K562 (cell line): Measurements from ENCODE around the gene SH3BP5. TPM values are rescaled to one million over a fixed set of nuclear protein-coding genes. Genes with fewer than 3 reads are reported as not detected.
A peak's percentile ranks its signal among the peaks of the same experiment; 100 is the strongest.

ENCODE experiments used
- ASH1L ChIP-seq: fragments of 450-650 bp; IDR thresholded peaks from 2 replicates; pipeline ENCODE4 v1.6.1; 2018; ENCODE audit warnings: borderline replicate concordance, mild to moderate bottlenecking, low read depth; ENCODE audit not compliant: partially characterized antibody
- ELF4 ChIP-seq: fragments of 450-650 bp; formaldehyde crosslinking; IDR thresholded peaks from 2 replicates; pipeline ENCODE4 v1.4.0; 2022; ENCODE audit warnings: missing genetic modification characterization
- IFI16 ChIP-seq: fragments of 250-450 bp; sonication (Bioruptor Pico); IDR thresholded peaks from 2 replicates; pipeline ENCODE4 v2.1.2; 2022; ENCODE audit warnings: mild to moderate bottlenecking, inconsistent platforms
- MEF2A ChIP-seq: IDR thresholded peaks from 2 replicates; pipeline ENCODE4 v1.6.1; 2011; ENCODE audit warnings: low read depth, mild to moderate bottlenecking, low read length, moderate library complexity; ENCODE audit not compliant: control insufficient read depth
- MTA3 ChIP-seq: fragments of 450-650 bp; formaldehyde crosslinking; IDR thresholded peaks from 2 replicates; pipeline ENCODE4 v1.6.1; 2017; ENCODE audit warnings: mild to moderate bottlenecking, borderline replicate concordance
- PHTF2 ChIP-seq: fragments of 250-450 bp; sonication (Bioruptor Pico); IDR thresholded peaks from 2 replicates; pipeline ENCODE4 v1.5.0; 2021; ENCODE audit warnings: mild to moderate bottlenecking
- POU5F1 ChIP-seq: fragments of 150-350 bp; IDR thresholded peaks from 2 replicates; pipeline ENCODE4 v1.6.1; 2014; ENCODE audit warnings: borderline replicate concordance, low read length, low read depth, mild to moderate bottlenecking; ENCODE audit not compliant: partially characterized antibody
- PPARD ChIP-seq: fragments of 250-450 bp; sonication (Bioruptor Pico); IDR thresholded peaks from 2 replicates; pipeline ENCODE4 v1.8.0; 2022; ENCODE audit warnings: inconsistent platforms, mild to moderate bottlenecking, moderate library complexity
- RAD21 ChIP-seq, 2 experiments: fragments of 250-450 bp in 1 of 2; fragments of 450-650 bp in 1 of 2; sonication (Bioruptor Pico) in 1 of 2; formaldehyde crosslinking in 1 of 2; IDR thresholded peaks in 1 of 2; conservative IDR thresholded peaks in 1 of 2; 2 replicates each; pipeline versions ENCODE4 v1.4.0 to v1.8.0; 2020 to 2022; ENCODE audit warnings: mild to moderate bottlenecking in 2 of 2, moderate library complexity in 1 of 2
- RUNX1 ChIP-seq: sonication (generic); IDR thresholded peaks from 2 replicates; pipeline ENCODE4 v1.6.1; 2016; ENCODE audit warnings: antibody characterized with exemption, low read depth
- TFAM ChIP-seq: fragments of 250-450 bp; sonication (Bioruptor Pico); conservative IDR thresholded peaks from 2 replicates; pipeline ENCODE4 v1.5.0; 2021; ENCODE audit warnings: mild to moderate bottlenecking, moderate library complexity
- TFE3 ChIP-seq: fragments of 450-650 bp; formaldehyde crosslinking; IDR thresholded peaks from 2 replicates; pipeline ENCODE4 v1.4.0; 2020; ENCODE audit warnings: mild to moderate bottlenecking, mixed read lengths
- U2AF2 ChIP-seq: fragments of 200-400 bp; formaldehyde crosslinking; optimal IDR thresholded peaks from 2 replicates; pipeline ENCODE3; 2017; ENCODE audit warnings: low read depth, mild to moderate bottlenecking, low read length
- ZFX ChIP-seq: sonication (generic); formaldehyde crosslinking; IDR thresholded peaks from 2 replicates; pipeline ENCODE4 v1.8.0; 2022; ENCODE audit warnings: mild to moderate bottlenecking, missing genetic modification reagents, moderate library complexity
- polyA plus RNA-seq, 8 experiments: library from polyadenylated mRNA; depleted of rRNA in 4 of 8; stranded (reverse) in 5 of 8; unstranded in 3 of 8; fragments of >200 nt; fragmentation: Nextera tagmentation in 2 of 8; fragmentation: Illumina TruSeq in 1 of 8; extraction: Ambion mirVana in 2 of 8; extraction: Trizol in 1 of 8; gene quantifications; 2 replicates each; pipeline versions ENCODE4 v1.2.1 to v1.2.3, GENCODE V29; 2011 to 2014; ENCODE audit warnings: inconsistent platforms in 1 of 8, missing spikeins in 1 of 8
- total RNA-seq, 7 experiments: library from RNA; depleted of rRNA in 6 of 7; stranded (reverse); fragments of >200 nt in 6 of 7; fragmentation: Illumina TruSeq in 2 of 7; extraction: Trizol in 2 of 7; gene quantifications; 2 replicates each; pipeline versions ENCODE4 v1.2.1 to v1.2.3, GENCODE V29; 2011 to 2021; ENCODE audit warnings: low replicate concordance in 1 of 7
- TF ChIP-seq, protein P1 (sequence below): fragments of 450-650 bp; conservative IDR thresholded peaks from 2 replicates; pipeline ENCODE4 v1.6.1; 2016; ENCODE audit warnings: missing genetic modification characterization, low read depth, mild to moderate bottlenecking, control low read depth, missing compliant biosample characterization
- TF ChIP-seq, protein P2 (sequence below), 3 experiments: fragments of 200-800 bp in 1 of 3; fragments of 250-450 bp in 1 of 3; fragments of 450-650 bp in 1 of 3; sonication (Bioruptor Pico) in 1 of 3; sonication (Bioruptor generic) in 1 of 3; formaldehyde crosslinking in 1 of 3; IDR thresholded peaks; 2 replicates each; pipeline versions ENCODE4 v1.6.1 to v1.8.0; 2016 to 2022; ENCODE audit warnings: mild to moderate bottlenecking in 2 of 3, missing genetic modification characterization in 2 of 3, missing compliant biosample characterization in 1 of 3, moderate library complexity in 1 of 3
- TF ChIP-seq, protein P3 (sequence below): fragments of 250-450 bp; sonication (Bioruptor Pico); IDR thresholded peaks from 2 replicates; pipeline ENCODE4 v1.9.0; 2021; ENCODE audit warnings: mild to moderate bottlenecking, inconsistent platforms

Gene SH3BP5
- total and polyA plus RNA-seq, 9 of the 15 experiments (the other 6 are each of a cell fraction or from before 2014, with no cell fraction given) = 2.9 to 29.0 (median 14.9) TPM

- TF ChIP-seq, protein P1, sequence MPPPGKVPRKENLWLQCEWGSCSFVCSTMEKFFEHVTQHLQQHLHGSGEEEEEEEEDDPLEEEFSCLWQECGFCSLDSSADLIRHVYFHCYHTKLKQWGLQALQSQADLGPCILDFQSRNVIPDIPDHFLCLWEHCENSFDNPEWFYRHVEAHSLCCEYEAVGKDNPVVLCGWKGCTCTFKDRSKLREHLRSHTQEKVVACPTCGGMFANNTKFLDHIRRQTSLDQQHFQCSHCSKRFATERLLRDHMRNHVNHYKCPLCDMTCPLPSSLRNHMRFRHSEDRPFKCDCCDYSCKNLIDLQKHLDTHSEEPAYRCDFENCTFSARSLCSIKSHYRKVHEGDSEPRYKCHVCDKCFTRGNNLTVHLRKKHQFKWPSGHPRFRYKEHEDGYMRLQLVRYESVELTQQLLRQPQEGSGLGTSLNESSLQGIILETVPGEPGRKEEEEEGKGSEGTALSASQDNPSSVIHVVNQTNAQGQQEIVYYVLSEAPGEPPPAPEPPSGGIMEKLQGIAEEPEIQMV (tag) = no peak
- peak; percentile 59; the same call in 1 of the 2 replicates for TF ChIP-seq RUNX1
- TF ChIP-seq U2AF2 = no peak
- peak; percentile 51 for TF ChIP-seq POU5F1
- TF ChIP-seq ZFX (CRISPR knock-in tag) = peak; percentile 99
- TF ChIP-seq TFE3 = peak; percentile 97
- TF ChIP-seq, protein P2, sequence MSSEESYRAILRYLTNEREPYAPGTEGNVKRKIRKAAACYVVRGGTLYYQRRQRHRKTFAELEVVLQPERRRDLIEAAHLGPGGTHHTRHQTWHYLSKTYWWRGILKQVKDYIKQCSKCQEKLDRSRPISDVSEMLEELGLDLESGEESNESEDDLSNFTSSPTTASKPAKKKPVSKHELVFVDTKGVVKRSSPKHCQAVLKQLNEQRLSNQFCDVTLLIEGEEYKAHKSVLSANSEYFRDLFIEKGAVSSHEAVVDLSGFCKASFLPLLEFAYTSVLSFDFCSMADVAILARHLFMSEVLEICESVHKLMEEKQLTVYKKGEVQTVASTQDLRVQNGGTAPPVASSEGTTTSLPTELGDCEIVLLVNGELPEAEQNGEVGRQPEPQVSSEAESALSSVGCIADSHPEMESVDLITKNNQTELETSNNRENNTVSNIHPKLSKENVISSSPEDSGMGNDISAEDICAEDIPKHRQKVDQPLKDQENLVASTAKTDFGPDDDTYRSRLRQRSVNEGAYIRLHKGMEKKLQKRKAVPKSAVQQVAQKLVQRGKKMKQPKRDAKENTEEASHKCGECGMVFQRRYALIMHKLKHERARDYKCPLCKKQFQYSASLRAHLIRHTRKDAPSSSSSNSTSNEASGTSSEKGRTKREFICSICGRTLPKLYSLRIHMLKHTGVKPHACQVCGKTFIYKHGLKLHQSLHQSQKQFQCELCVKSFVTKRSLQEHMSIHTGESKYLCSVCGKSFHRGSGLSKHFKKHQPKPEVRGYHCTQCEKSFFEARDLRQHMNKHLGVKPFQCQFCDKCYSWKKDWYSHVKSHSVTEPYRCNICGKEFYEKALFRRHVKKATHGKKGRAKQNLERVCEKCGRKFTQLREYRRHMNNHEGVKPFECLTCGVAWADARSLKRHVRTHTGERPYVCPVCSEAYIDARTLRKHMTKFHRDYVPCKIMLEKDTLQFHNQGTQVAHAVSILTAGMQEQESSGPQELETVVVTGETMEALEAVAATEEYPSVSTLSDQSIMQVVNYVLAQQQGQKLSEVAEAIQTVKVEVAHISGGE (CRISPR knock-in tag; IDR thresholded peaks at IDR 0.05) = peak; percentile 24 to 39 (median 33); a peak in 2 of 6 replicates
- TF ChIP-seq, protein P3, sequence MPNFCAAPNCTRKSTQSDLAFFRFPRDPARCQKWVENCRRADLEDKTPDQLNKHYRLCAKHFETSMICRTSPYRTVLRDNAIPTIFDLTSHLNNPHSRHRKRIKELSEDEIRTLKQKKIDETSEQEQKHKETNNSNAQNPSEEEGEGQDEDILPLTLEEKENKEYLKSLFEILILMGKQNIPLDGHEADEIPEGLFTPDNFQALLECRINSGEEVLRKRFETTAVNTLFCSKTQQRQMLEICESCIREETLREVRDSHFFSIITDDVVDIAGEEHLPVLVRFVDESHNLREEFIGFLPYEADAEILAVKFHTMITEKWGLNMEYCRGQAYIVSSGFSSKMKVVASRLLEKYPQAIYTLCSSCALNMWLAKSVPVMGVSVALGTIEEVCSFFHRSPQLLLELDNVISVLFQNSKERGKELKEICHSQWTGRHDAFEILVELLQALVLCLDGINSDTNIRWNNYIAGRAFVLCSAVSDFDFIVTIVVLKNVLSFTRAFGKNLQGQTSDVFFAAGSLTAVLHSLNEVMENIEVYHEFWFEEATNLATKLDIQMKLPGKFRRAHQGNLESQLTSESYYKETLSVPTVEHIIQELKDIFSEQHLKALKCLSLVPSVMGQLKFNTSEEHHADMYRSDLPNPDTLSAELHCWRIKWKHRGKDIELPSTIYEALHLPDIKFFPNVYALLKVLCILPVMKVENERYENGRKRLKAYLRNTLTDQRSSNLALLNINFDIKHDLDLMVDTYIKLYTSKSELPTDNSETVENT (CRISPR knock-in tag) = peak; percentile 82
- TF ChIP-seq TFAM (CRISPR knock-in tag) = no peak
- TF ChIP-seq ASH1L = no peak
- TF ChIP-seq IFI16 (CRISPR knock-in tag) = no peak
- TF ChIP-seq ELF4 (CRISPR knock-in tag) = no peak; the same call in 1 of the 2 replicates
- peak; percentile 92 for TF ChIP-seq MTA3
- TF ChIP-seq PHTF2 (CRISPR knock-in tag) = no peak
- no peak for TF ChIP-seq MEF2A
- no peak for TF ChIP-seq PPARD (CRISPR knock-in tag)
- TF ChIP-seq RAD21 (CRISPR knock-in tag; conservative IDR thresholded peaks at IDR 0.05 in 1 of 2, IDR thresholded peaks at IDR 0.05 in 1 of 2) = peak in 1 of 2 experiments; percentile 31; a peak in 1 of 4 replicates
Observed at GRCh38 chr3:15205934-15206661, 126.3 kb downstream of the SH3BP5 start, which contains the start of gene CAPN7 (continued).
